Activated CD8-positive, alpha-beta memory T cell treated with anti-CD3 and anti-CD28 coated beads for 1 hour (primary cell): ENCODE measurements around the gene BRI3.

ENCODE experiments used
- DNase-seq, 2 donors: peaks; one replicate each; pipeline ENCODE4 v3.0.0-alpha.2; 2020; ENCODE audit warnings: low read depth in 1 of 2; ENCODE audit errors: extremely low read depth in 1 of 2

BRI3 gene

GRCh38 chr7:98285157-98286092 is 3.9 kb downstream of the BRI3 start:
- DNase-seq = no peak

GRCh38 chr7:98286093-98286539 is 4.6 kb downstream of the BRI3 start:
- no peak for DNase-seq

- no peak for DNase-seq
These were observed 5.4 kb downstream of the BRI3 start for GRCh38 chr7:98286701-98287485.

- DNase-seq = no peak
These were observed 6.0 kb downstream of the BRI3 start for GRCh38 chr7:98287486-98287959.

- DNase-seq = no peak
These were observed 6.8 kb downstream of the BRI3 start for GRCh38 chr7:98288064-98288823.

GRCh38 chr7:98289333-98289875 is 7.9 kb downstream of the BRI3 start:
- DNase-seq = no peak

GRCh38 chr7:98291717-98292116 is 10.2 kb downstream of the BRI3 start:
- no peak for DNase-seq

- no peak for DNase-seq
These were observed 11.8 kb downstream of the BRI3 start for GRCh38 chr7:98293265-98293664.

- DNase-seq = no peak
These were observed 12.3 kb downstream of the BRI3 start for GRCh38 chr7:98293746-98294145.

- no peak for DNase-seq
These were observed 12.8 kb downstream of the BRI3 start for GRCh38 chr7:98294326-98294725.

GRCh38 chr7:98294798-98295382 is 13.4 kb downstream of the BRI3 start:
- DNase-seq = no peak

GRCh38 chr7:98295467-98296192 is 14.1 kb downstream of the BRI3 start:
- DNase-seq = no peak

- DNase-seq = no peak
These were observed 15.3 kb downstream of the BRI3 start for GRCh38 chr7:98296833-98297232.

GRCh38 chr7:98297626-98298286 is 16.3 kb downstream of the BRI3 start:
- no peak for DNase-seq

GRCh38 chr7:98300595-98301372 is 19.3 kb downstream of the BRI3 start:
- DNase-seq = no peak

GRCh38 chr7:98301693-98302470 is 20.4 kb downstream of the BRI3 start:
- DNase-seq = no peak

GRCh38 chr7:98303176-98303865 is 21.8 kb downstream of the BRI3 start:
- DNase-seq = no peak
